Stromal cell of bone marrow (primary cell): ENCODE results near the gene TMPRSS11D.

Source experiments
- DNase-seq: peaks from one replicate; pipeline ENCODE4 v3.0.0-alpha.2; 2012; ENCODE audit warnings: low read depth

Gene TMPRSS11D

GRCh38 chr4:67885762-67886161 lies 2.0 kb upstream of the TMPRSS11D start:
- peak; percentile 85 for DNase-seq

GRCh38 chr4:67884701-67885100 lies 899 bp upstream of the TMPRSS11D start:
- no peak for DNase-seq

- DNase-seq = no peak
These were observed 344 bp downstream of the TMPRSS11D start for GRCh38 chr4:67883458-67883857.

GRCh38 chr4:67880866-67881610 lies 2.8 kb downstream of the TMPRSS11D start:
- no peak for DNase-seq

GRCh38 chr4:67879486-67879885 lies 4.3 kb downstream of the TMPRSS11D start:
- peak; percentile 52 for DNase-seq

- DNase-seq = no peak
These were observed 6.7 kb downstream of the TMPRSS11D start for GRCh38 chr4:67877086-67877485.

- no peak for DNase-seq
These were observed 8.8 kb downstream of the TMPRSS11D start for GRCh38 chr4:67874986-67875385.

GRCh38 chr4:67873116-67873515 lies 10.7 kb downstream of the TMPRSS11D start:
- DNase-seq = no peak

GRCh38 chr4:67871867-67872266 lies 11.9 kb downstream of the TMPRSS11D start:
- peak; percentile 28 for DNase-seq

GRCh38 chr4:67869580-67870190 lies 14.1 kb downstream of the TMPRSS11D start:
- no peak for DNase-seq

- DNase-seq = no peak
These were observed 22.3 kb downstream of the TMPRSS11D start for GRCh38 chr4:67861513-67861912.

GRCh38 chr4:67853336-67853735 lies 30.5 kb downstream of the TMPRSS11D start:
- DNase-seq = no peak

- DNase-seq = no peak
These were observed 62.9 kb downstream of the TMPRSS11D start for GRCh38 chr4:67820903-67821302.

GRCh38 chr4:67810011-67810410 lies 73.8 kb downstream of the TMPRSS11D start:
- DNase-seq = no peak

GRCh38 chr4:67809502-67809901 lies 74.3 kb downstream of the TMPRSS11D start:
- no peak for DNase-seq

GRCh38 chr4:67796810-67797209 lies 87.0 kb downstream of the TMPRSS11D start:
- no peak for DNase-seq

GRCh38 chr4:67790721-67791120 lies 93.1 kb downstream of the TMPRSS11D start:
- DNase-seq = no peak

GRCh38 chr4:67787311-67787710 lies 96.5 kb downstream of the TMPRSS11D start:
- DNase-seq = no peak

- DNase-seq = no peak
These were observed 98.3 kb downstream of the TMPRSS11D start for GRCh38 chr4:67785528-67785927.

- DNase-seq = no peak
These were observed 104.2 kb downstream of the TMPRSS11D start for GRCh38 chr4:67779631-67780030.

GRCh38 chr4:67776746-67777145 lies 107.1 kb downstream of the TMPRSS11D start:
- DNase-seq = no peak
